ENCODE results near the gene TPSB2. TPM values are rescaled to one million over a fixed set of nuclear protein-coding genes. Genes with fewer than 3 reads are reported as not detected.

The TPSB2 gene
- total RNA-seq, 1 donor from 2014 or later = not detected

- Mint-ChIP-seq H3K36me3 (ENCODE audit: low read depth, unreplicated experiment) (no peaks in the 10 kb centered on the region), H3K27ac (ENCODE audit: unreplicated experiment) (no peak overlapping the region), H3K4me3 (ENCODE audit: unreplicated experiment) (no peak overlapping the region), H3K27me3 (ENCODE audit: unreplicated experiment) (no peaks in the 10 kb centered on the region), H3K9me3 (ENCODE audit: unreplicated experiment) (no peaks in the 10 kb centered on the region), H3K4me1 (ENCODE audit: unreplicated experiment) (no peaks in the 10 kb centered on the region)
- no peak for DNase-seq (ENCODE audit: low spot score)
- no peak for TF ChIP-seq CTCF (IDR thresholded peaks at IDR 0.05; ENCODE audit: unreplicated experiment)
Measured at GRCh38 chr16:1215574-1216295, 14.2 kb downstream of the TPSB2 start.

GRCh38 chr16:1214719-1215118 lies 15.3 kb downstream of the TPSB2 start:
- H3K36me3 Mint-ChIP-seq (ENCODE audit: low read depth, unreplicated experiment) = no peaks in the 10 kb centered on the region
- no peak for TF ChIP-seq CTCF (IDR thresholded peaks at IDR 0.05; ENCODE audit: unreplicated experiment)
- H3K4me1 Mint-ChIP-seq (ENCODE audit: unreplicated experiment) = no peaks in the 10 kb centered on the region
- no peaks in the 10 kb centered on the region for H3K9me3 Mint-ChIP-seq (ENCODE audit: unreplicated experiment)
- H3K27me3 Mint-ChIP-seq (ENCODE audit: unreplicated experiment) = no peaks in the 10 kb centered on the region
- no peak overlapping the region for H3K4me3 Mint-ChIP-seq (ENCODE audit: unreplicated experiment)
- H3K27ac Mint-ChIP-seq (ENCODE audit: unreplicated experiment) = no peak overlapping the region
- no peak for DNase-seq (ENCODE audit: low spot score)

- H3K4me1 Mint-ChIP-seq (ENCODE audit: unreplicated experiment) = no peaks in the 10 kb centered on the region
- no peaks in the 10 kb centered on the region for H3K27me3 Mint-ChIP-seq (ENCODE audit: unreplicated experiment)
- H3K36me3 Mint-ChIP-seq (ENCODE audit: low read depth, unreplicated experiment) = no peaks in the 10 kb centered on the region
- H3K4me3 Mint-ChIP-seq (ENCODE audit: unreplicated experiment) = no peak overlapping the region
- TF ChIP-seq CTCF (IDR thresholded peaks at IDR 0.05; ENCODE audit: unreplicated experiment) = no peak
- no peak for DNase-seq (ENCODE audit: low spot score)
- H3K9me3 Mint-ChIP-seq (ENCODE audit: unreplicated experiment) = no peaks in the 10 kb centered on the region
- H3K27ac Mint-ChIP-seq (ENCODE audit: unreplicated experiment) = no peak overlapping the region
Measured at GRCh38 chr16:1213796-1214372, 16.1 kb downstream of the TPSB2 start.

GRCh38 chr16:1213231-1213630 lies 16.8 kb downstream of the TPSB2 start:
- Mint-ChIP-seq H3K27ac (ENCODE audit: unreplicated experiment) (no peak overlapping the region), H3K4me3 (ENCODE audit: unreplicated experiment) (no peak overlapping the region), H3K36me3 (ENCODE audit: low read depth, unreplicated experiment) (no peaks in the 10 kb centered on the region), H3K27me3 (ENCODE audit: unreplicated experiment) (no peaks in the 10 kb centered on the region), H3K9me3 (ENCODE audit: unreplicated experiment) (no peaks in the 10 kb centered on the region), H3K4me1 (ENCODE audit: unreplicated experiment) (no peaks in the 10 kb centered on the region)
- DNase-seq (ENCODE audit: low spot score) = no peak
- no peak for TF ChIP-seq CTCF (IDR thresholded peaks at IDR 0.05; ENCODE audit: unreplicated experiment)

GRCh38 chr16:1212616-1213194 lies 17.3 kb downstream of the TPSB2 start:
- no peak for DNase-seq (ENCODE audit: low spot score)
- H3K4me1 Mint-ChIP-seq (ENCODE audit: unreplicated experiment) = no peaks in the 10 kb centered on the region
- no peaks in the 10 kb centered on the region for H3K27me3 Mint-ChIP-seq (ENCODE audit: unreplicated experiment)
- H3K36me3 Mint-ChIP-seq (ENCODE audit: low read depth, unreplicated experiment) = no peaks in the 10 kb centered on the region
- no peak overlapping the region for H3K4me3 Mint-ChIP-seq (ENCODE audit: unreplicated experiment)
- no peaks in the 10 kb centered on the region for H3K9me3 Mint-ChIP-seq (ENCODE audit: unreplicated experiment)
- TF ChIP-seq CTCF (IDR thresholded peaks at IDR 0.05; ENCODE audit: unreplicated experiment) = no peak
- H3K27ac Mint-ChIP-seq (ENCODE audit: unreplicated experiment) = no peak overlapping the region

All from endothelial cell (in vitro differentiated cells).